ENCODE measurements around the gene CCL20.

The CCL20 gene

DNA sequence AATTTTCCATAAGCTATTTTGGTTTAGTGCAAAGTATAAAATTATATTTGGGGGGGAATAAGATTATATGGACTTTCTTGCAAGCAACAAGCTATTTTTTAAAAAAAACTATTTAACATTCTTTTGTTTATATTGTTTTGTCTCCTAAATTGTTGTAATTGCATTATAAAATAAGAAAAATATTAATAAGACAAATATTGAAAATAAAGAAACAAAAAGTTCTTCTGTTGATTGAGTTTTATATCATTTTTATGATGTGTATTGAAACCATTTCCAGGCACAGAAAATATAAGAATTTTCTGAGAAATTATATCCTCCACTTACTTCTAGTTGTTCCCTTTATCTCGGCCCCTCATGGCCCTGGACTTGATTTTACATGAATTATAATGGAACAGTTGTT, 3.7 kb downstream of the CCL20 start:
- Histone ChIP-seq H3K4me3 (ENCODE audit: low read depth, low read length) (no peak overlapping the region), H3K9me3 (no peaks in the 10 kb centered on the region; the same call in 1 of the 2 replicates), H3K4me1 (no peaks in the 10 kb centered on the region), H3K27me3 (no peaks in the 10 kb centered on the region), H3K36me3 (no peaks in the 10 kb centered on the region)
- TF ChIP-seq, protein P1, sequence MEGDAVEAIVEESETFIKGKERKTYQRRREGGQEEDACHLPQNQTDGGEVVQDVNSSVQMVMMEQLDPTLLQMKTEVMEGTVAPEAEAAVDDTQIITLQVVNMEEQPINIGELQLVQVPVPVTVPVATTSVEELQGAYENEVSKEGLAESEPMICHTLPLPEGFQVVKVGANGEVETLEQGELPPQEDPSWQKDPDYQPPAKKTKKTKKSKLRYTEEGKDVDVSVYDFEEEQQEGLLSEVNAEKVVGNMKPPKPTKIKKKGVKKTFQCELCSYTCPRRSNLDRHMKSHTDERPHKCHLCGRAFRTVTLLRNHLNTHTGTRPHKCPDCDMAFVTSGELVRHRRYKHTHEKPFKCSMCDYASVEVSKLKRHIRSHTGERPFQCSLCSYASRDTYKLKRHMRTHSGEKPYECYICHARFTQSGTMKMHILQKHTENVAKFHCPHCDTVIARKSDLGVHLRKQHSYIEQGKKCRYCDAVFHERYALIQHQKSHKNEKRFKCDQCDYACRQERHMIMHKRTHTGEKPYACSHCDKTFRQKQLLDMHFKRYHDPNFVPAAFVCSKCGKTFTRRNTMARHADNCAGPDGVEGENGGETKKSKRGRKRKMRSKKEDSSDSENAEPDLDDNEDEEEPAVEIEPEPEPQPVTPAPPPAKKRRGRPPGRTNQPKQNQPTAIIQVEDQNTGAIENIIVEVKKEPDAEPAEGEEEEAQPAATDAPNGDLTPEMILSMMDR (IDR thresholded peaks at IDR 0.05; ENCODE audit: low read depth, low read length): no peak
- no peak for DNase-seq

DNA sequence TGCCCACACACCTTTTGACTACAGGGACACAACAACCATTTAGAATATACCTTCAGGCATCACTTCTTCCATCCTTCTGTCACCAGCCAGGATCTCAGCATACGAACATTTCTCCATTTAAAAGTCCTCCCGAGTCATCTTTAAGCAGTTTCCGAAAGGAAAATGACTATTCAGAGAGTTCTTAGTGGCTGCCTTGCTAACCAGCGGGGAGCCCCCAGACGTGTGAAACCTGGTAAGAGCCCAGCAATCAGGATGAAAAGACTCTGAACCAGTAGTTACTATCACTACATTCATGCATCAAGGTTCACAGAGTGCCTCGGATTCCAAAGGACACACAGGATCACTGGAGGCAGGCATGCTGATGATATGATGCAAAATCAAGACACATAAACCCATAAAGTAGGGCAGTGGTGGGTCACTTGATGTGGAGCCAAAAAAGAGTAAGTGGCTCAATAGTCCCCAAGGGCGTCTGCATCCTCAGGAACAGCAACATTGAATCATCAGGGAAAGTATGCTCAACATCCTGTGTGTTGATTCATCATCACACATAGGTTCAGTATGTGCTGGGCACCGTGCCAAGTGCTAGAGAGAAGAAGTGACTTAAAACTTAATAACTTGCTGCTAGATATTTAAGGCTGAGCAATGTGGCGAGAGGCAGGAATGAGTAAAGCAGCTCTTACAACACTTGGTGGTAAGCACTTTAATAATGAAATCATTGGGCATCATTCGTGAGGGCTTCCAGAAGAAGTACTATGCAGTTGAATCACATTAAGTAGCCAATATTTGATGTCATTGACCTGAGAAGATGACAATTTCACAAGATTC, 4.4 kb downstream of the CCL20 start:
- H3K27me3 ChIP-seq: no peaks in the 10 kb centered on the region
- no peaks in the 10 kb centered on the region for H3K4me1 ChIP-seq
- no peaks in the 10 kb centered on the region; the same call in 1 of the 2 replicates for H3K9me3 ChIP-seq
- TF ChIP-seq, protein P1 (IDR thresholded peaks at IDR 0.05; ENCODE audit: low read depth, low read length): no peak
- H3K4me3 ChIP-seq (ENCODE audit: low read depth, low read length): no peak overlapping the region
- DNase-seq: peak; percentile 21
- H3K36me3 ChIP-seq: no peaks in the 10 kb centered on the region

DNA sequence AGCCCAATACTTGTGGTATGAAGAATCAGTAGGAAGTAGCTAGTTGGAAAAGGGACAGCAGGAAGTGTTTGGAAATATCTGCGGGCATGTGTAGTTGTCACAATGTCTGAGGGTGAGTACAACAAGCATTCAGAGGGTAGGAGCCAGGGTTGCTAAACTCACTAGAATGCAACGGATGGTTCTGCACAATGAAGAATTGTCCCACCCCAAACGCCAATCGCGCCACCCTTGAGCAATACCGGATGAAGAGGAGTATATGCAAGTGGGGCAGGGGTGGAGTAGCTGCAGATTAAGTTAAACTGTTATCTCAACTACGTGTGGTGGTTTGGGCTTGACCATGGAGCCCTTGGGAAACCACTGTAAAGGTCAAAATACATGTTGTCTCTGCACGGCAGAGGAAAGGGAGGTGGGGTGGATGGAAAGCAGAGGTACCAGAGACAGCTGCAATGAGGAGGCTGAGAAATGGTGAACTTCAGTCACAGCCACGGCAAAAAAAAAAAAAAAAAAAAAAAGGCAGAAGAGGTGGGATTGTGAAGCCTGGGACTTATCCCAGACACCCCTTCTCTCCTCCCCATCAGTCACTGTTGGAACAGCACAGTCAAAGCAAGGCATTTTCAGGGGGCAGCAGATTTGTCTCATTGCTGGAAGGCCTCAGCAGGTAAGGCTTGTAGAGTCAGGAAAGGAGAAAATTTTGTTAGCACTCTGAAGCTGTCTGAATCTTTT, 5.2 kb downstream of the CCL20 start:
- Histone ChIP-seq H3K36me3 (no peaks in the 10 kb centered on the region), H3K9me3 (no peaks in the 10 kb centered on the region; the same call in 1 of the 2 replicates), H3K27me3 (no peaks in the 10 kb centered on the region), H3K4me3 (ENCODE audit: low read depth, low read length) (no peak overlapping the region), H3K4me1 (no peaks in the 10 kb centered on the region)
- TF ChIP-seq, protein P1 (IDR thresholded peaks at IDR 0.05; ENCODE audit: low read depth, low read length): no peak
- DNase-seq: no peak

DNA sequence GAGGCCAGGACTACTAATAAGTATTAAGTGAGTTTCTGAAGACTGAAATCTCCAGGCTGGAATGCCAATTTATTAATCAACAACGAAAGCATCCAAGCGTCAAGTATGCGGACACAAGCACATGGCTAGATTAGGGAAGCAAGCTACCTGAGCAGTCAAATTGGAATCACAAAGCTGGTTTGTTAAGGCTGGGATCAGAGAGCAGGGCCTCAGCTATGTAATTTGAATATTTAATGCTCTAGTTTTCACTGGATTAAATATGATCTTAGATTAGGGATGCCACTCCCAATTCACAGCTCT, 5.7 kb downstream of the CCL20 start:
- Histone ChIP-seq H3K27me3 (no peaks in the 10 kb centered on the region), H3K9me3 (no peaks in the 10 kb centered on the region; the same call in 1 of the 2 replicates), H3K4me3 (ENCODE audit: low read depth, low read length) (no peak overlapping the region), H3K4me1 (no peaks in the 10 kb centered on the region), H3K36me3 (no peaks in the 10 kb centered on the region)
- TF ChIP-seq, protein P1 (IDR thresholded peaks at IDR 0.05; ENCODE audit: low read depth, low read length): no peak
- no peak for DNase-seq

DNA sequence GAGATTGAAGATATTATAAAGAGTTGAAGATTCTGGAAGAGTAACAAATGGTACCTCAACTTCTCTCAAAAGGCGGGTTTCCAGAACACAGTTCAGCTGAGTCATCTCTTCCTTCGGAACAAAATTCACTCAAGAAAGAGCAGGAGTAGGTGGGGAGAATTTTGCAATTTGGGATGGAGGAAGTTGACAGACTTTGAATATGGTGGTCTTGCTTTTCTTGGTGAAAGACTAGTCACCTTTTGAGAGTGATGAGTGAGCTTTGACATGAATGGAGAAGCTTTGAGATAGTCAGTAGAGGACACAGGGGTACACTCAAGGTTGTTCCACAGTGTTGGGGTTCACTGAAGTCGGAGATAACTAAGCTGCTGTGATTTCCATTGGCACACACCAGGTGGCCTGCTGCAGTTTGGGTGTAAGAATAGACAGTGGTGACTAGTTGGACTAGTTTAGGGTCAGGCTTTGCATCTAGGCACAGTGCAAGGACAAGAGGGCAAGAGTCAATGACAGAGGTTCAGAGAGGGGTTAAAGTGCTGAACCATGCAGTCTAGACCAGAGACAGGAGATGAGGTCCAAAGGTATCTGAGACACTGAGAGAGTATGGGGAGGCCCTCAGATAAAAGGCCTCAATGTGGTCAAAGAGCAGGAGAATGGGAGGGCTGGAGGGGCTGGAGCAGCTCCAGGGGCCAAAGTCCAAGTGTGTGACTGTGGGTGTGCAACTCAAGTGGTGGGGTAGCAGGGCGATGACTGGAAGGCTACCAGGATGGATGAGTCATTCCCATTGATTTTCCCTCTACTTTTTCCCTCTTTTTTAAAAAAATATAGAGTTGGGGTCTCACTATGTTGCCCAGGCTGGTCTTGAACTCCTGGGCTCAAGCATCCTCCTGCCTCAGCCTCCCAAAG, 7.7 kb downstream of the CCL20 start:
- Histone ChIP-seq H3K4me1 (no peaks in the 10 kb centered on the region), H3K4me3 (ENCODE audit: low read depth, low read length) (no peak overlapping the region), H3K9me3 (no peaks in the 10 kb centered on the region; the same call in 1 of the 2 replicates), H3K36me3 (no peaks in the 10 kb centered on the region), H3K27me3 (no peaks in the 10 kb centered on the region)
- TF ChIP-seq, protein P1 (IDR thresholded peaks at IDR 0.05; ENCODE audit: low read depth, low read length): no peak
- no peak for DNase-seq

Data from BE2C (cell line).